WERI-Rb-1 (cell line): ENCODE measurements around the gene GLRX5.

Experiments
- DNase-seq: peaks from one replicate; pipeline ENCODE4 v3.0.0-alpha.2; 2020
- H3K27ac ChIP-seq: fragments of 250-450 bp; sonication (Bioruptor Pico); 2 replicates; pipeline ENCODE4 v1.5.1; 2020; ENCODE audit warnings: mild to moderate bottlenecking, moderate library complexity
- H3K27me3 ChIP-seq: fragments of 250-450 bp; sonication (Bioruptor Pico); 2 replicates; pipeline ENCODE4 v1.5.1; 2021; ENCODE audit warnings: mild to moderate bottlenecking, low read depth, moderate library complexity; ENCODE audit not compliant: insufficient read depth, severe bottlenecking
- H3K36me3 ChIP-seq: fragments of 250-450 bp; sonication (Bioruptor Pico); 2 replicates; pipeline ENCODE4 v1.5.1; 2020; ENCODE audit warnings: mild to moderate bottlenecking, moderate library complexity
- H3K4me3 ChIP-seq: 2 replicates; pipeline ENCODE4 v1.5.1; 2011; ENCODE audit warnings: low read depth, mild to moderate bottlenecking, control low read depth, low read length
- H3K9me3 ChIP-seq: fragments of 250-450 bp; sonication (Bioruptor Pico); 2 replicates; pipeline ENCODE4 v1.5.1; 2021; ENCODE audit warnings: mild to moderate bottlenecking, moderate library complexity; ENCODE audit not compliant: severe bottlenecking
- TF ChIP-seq, protein P1 (sequence below): IDR thresholded peaks from 2 replicates; pipeline ENCODE4 v1.5.1; 2011; ENCODE audit warnings: low read depth, mild to moderate bottlenecking, control low read depth, inconsistent platforms, low read length

GLRX5 gene

DNA sequence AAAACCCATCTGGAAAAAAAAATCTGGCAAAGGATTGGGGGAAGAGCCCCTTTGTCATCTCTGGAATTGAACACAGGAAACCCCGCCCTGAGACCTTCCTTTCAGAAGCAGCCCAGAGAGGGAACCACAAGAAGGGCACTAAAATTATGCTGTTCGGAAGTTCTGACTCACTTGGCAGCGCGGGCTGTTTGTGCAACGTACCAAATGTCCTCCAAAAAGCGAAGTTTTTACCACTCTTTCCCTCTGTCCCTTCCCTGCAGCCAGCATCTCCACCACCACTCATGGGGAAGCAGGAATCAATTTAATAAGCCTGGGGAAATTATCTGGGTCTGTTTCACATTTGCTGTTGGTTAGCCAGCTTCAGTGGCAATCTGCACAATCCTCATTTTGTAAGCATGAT is 15.2 kb upstream of the GLRX5 start:
- Histone ChIP-seq H3K27me3 (no peaks in the 10 kb centered on the region), H3K4me3 (no peak overlapping the region), H3K36me3 (no peaks in the 10 kb centered on the region), H3K27ac (no peak overlapping the region), H3K9me3 (no peaks in the 10 kb centered on the region)
- no peak for DNase-seq
- TF ChIP-seq, protein P1, sequence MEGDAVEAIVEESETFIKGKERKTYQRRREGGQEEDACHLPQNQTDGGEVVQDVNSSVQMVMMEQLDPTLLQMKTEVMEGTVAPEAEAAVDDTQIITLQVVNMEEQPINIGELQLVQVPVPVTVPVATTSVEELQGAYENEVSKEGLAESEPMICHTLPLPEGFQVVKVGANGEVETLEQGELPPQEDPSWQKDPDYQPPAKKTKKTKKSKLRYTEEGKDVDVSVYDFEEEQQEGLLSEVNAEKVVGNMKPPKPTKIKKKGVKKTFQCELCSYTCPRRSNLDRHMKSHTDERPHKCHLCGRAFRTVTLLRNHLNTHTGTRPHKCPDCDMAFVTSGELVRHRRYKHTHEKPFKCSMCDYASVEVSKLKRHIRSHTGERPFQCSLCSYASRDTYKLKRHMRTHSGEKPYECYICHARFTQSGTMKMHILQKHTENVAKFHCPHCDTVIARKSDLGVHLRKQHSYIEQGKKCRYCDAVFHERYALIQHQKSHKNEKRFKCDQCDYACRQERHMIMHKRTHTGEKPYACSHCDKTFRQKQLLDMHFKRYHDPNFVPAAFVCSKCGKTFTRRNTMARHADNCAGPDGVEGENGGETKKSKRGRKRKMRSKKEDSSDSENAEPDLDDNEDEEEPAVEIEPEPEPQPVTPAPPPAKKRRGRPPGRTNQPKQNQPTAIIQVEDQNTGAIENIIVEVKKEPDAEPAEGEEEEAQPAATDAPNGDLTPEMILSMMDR: no peak

DNA sequence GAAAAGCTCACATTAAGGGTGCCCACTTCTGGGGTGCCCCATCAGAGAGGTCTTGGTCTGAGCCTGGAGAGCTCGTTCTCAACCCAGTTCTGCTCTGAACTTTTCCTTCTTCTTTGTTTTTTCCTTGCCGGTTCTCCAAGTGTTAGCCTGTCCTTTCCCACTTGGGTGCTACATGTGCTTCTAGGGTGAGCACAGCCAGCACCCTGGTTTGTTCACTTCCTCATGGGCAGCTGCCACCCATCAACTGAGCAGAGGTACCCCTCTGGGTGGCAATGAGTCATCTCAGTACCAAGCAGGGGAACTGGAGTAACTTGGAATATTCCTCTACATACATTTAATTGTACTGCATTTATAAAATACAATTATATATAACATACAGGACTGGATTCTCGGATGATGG is 14.5 kb upstream of the GLRX5 start:
- DNase-seq: no peak
- H3K9me3 ChIP-seq: no peaks in the 10 kb centered on the region
- H3K36me3 ChIP-seq: no peaks in the 10 kb centered on the region
- no peak overlapping the region for H3K27ac ChIP-seq
- no peak overlapping the region for H3K4me3 ChIP-seq
- H3K27me3 ChIP-seq: no peaks in the 10 kb centered on the region
- TF ChIP-seq, protein P1: no peak

DNA sequence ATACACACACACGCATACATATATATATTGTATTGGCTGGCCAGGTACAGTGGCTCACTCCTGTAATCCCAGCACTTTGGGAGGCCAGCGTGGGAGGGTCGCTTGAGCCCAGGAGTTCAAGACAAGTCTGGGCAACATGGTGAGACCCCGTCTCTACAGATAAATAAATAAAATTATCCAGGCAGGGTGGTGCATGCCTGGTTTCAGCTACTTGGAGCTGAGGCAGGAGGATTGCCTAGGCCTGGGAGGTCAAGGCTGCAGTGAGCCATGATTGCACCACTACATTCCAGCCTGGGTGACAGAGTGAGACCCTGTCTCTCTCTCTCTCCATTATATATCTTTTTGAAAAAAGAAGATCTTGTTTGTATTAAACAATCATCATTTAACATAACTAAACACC is 13.8 kb upstream of the GLRX5 start:
- DNase-seq: no peak
- H3K4me3 ChIP-seq: no peak overlapping the region
- no peaks in the 10 kb centered on the region for H3K27me3 ChIP-seq
- H3K27ac ChIP-seq: no peak overlapping the region
- no peaks in the 10 kb centered on the region for H3K36me3 ChIP-seq
- no peaks in the 10 kb centered on the region for H3K9me3 ChIP-seq
- TF ChIP-seq, protein P1: no peak

DNA sequence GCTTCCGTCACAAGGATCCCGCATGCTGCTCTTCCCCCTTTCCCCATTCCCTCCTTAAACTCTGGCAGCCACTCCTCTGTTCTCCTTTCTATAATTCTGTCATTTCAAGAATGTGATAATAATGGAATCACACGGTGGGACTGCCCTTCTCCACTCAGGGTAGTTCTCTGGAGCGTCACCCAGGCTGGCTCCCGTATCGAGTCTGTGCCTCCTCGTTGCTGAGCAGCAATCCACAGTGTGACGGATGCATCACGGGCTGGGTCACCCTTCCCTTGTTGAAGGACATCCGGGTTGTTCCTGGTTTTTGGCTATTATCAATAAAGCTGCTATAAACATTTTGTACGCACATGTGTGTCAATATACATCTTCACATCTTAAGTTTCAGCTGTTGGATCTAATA is 12.7 kb upstream of the GLRX5 start:
- H3K36me3 ChIP-seq: no peaks in the 10 kb centered on the region
- TF ChIP-seq, protein P1: no peak
- no peak for DNase-seq
- H3K27ac ChIP-seq: no peak overlapping the region
- no peaks in the 10 kb centered on the region for H3K9me3 ChIP-seq
- no peaks in the 10 kb centered on the region for H3K27me3 ChIP-seq
- H3K4me3 ChIP-seq: no peak overlapping the region

DNA sequence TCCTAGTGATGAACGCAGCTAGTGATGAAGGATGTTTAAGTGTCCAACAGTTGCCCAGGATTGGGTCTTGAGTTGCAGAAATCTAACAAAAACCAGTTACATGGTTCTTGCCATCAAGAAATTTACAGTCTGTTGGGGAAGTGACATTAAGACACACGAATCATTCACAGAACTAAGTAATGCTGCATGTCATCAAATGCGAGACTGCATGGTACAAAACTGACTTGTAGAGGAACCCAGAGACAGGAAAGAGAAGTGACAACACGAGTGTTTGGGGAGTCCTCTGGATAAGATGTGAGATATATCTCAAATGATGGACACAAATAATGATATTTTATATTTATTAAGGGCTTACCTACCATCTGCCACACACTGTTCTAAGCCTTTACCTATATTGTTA is 12.3 kb upstream of the GLRX5 start:
- Histone ChIP-seq H3K4me3 (no peak overlapping the region), H3K9me3 (no peaks in the 10 kb centered on the region), H3K27ac (no peak overlapping the region), H3K36me3 (no peaks in the 10 kb centered on the region), H3K27me3 (no peaks in the 10 kb centered on the region)
- DNase-seq: no peak
- TF ChIP-seq, protein P1: no peak

DNA sequence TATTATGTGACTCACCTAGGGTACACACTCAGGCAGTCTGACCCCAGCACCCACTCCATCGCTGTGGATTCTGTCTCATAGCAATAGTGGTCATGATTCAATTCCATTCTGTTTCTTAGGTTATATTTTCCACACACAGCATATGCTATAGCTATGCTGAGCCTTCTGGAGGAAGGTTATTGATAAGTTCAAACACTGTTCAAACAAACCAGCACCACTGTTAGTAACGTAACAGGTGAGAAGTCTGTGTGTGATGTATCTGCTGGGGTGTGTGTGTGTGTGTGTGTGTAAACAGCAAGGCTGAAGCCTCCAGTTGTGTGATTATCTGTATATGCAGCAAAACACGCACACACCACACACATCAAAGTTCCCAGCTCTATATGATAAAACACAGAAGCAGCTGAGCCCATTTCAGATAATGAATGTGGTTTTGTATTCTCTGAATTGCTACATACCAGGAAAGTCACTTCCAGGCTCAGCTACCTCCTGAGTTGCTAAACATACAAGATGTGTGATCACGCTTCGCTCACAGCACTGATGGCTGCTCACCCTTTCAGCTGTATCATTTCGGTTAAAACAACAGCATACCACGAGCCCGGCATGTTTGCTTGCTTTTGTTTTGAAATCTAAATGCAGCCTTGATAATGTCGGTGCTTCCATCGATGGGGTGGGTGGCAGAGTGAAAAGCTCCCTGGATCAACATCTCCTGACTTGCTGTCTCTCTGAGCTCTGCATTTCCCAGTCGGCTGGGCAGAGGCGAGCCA is 11.6 kb upstream of the GLRX5 start:
- Histone ChIP-seq H3K36me3 (no peaks in the 10 kb centered on the region), H3K9me3 (no peaks in the 10 kb centered on the region), H3K4me3 (no peak overlapping the region), H3K27me3 (no peaks in the 10 kb centered on the region), H3K27ac (no peak overlapping the region)
- no peak for DNase-seq
- TF ChIP-seq, protein P1: no peak
